Panc1 (cell line): ENCODE results near the gene BRD4. TPM values are rescaled to one million over a fixed set of nuclear protein-coding genes. Genes with fewer than 3 reads are reported as not detected.

Experiments
- ATAC-seq: fragments of 200-7000 bp; cut with Tn5 transposase; 2 replicates; pipeline ENCODE4 v1.9.1; 2020; ENCODE audit warnings: mild to moderate bottlenecking, moderate library complexity
- BruUV-seq: library from RNA; stranded (reverse); fragments of 400-500 nt; replicated peaks from 2 replicates; lab custom pipeline; 2021; lab: Mats Ljungman, UMichigan
- CTCF ChIA-PET: fragments of 300-600 bp; sonication (Branson Sonifier 250); formaldehyde crosslinking; loops from one replicate; lab custom pipeline; 2022; ENCODE audit warnings: antibody characterized with exemption; lab: Charles Lee
- POLR2A ChIA-PET: fragments of 300-600 bp; sonication (Branson Sonifier 250); formaldehyde crosslinking; loops from one replicate; lab custom pipeline; 2022; ENCODE audit warnings: antibody characterized with exemption; lab: Charles Lee
- DNase-seq: peaks from one replicate; pipeline ENCODE4 v3.0.0-alpha.2; 2010; ENCODE audit warnings: low read depth, low spot score
- H3K27ac ChIP-seq: 2 replicates; pipeline ENCODE4 v1.5.1; 2011; ENCODE audit warnings: mild to moderate bottlenecking, low read length, inconsistent platforms
- H3K27me3 ChIP-seq: fragments of 200-500 bp; sonication (Bioruptor generic); 2 replicates; pipeline ENCODE4 v1.6.0; 2014; ENCODE audit warnings: low read length, inconsistent platforms; ENCODE audit not compliant: control insufficient read depth, insufficient read depth
- H3K36me3 ChIP-seq: fragments of 200-500 bp; sonication (Bioruptor generic); 2 replicates; pipeline ENCODE4 v1.5.1; 2014; ENCODE audit warnings: inconsistent platforms, mild to moderate bottlenecking, low read length, moderate library complexity; ENCODE audit not compliant: control insufficient read depth, insufficient read depth
- H3K4me1 ChIP-seq: 2 replicates; pipeline ENCODE4 v1.5.1; 2011; ENCODE audit warnings: inconsistent platforms, mild to moderate bottlenecking, low read length, moderate library complexity; ENCODE audit not compliant: control insufficient read depth, insufficient read depth
- H3K4me3 ChIP-seq, 2 experiments: 2 replicates each; pipeline ENCODE4 v1.5.1; 2011 to 2012; ENCODE audit warnings: low read depth in 2 of 2, low read length in 2 of 2, mild to moderate bottlenecking in 2 of 2, inconsistent platforms in 1 of 2, moderate library complexity in 1 of 2
- H3K9me3 ChIP-seq: fragments of 200-500 bp; sonication (Bioruptor generic); 2 replicates; pipeline ENCODE4 v1.5.1; 2014; ENCODE audit warnings: low read depth, mild to moderate bottlenecking, inconsistent platforms, low read length, moderate library complexity; ENCODE audit not compliant: control insufficient read depth, insufficient read depth
- POLR2AphosphoS5 ChIP-seq: IDR thresholded peaks from 2 replicates; pipeline ENCODE4 v1.6.1; 2012; ENCODE audit warnings: mild to moderate bottlenecking, low read depth, low read length, moderate library complexity
- REST ChIP-seq, 2 experiments: IDR thresholded peaks; 2 replicates each; pipeline ENCODE4 v1.6.1; 2011 to 2012; ENCODE audit warnings: low read depth in 2 of 2, control low read depth in 1 of 2, low read length in 1 of 2, mild to moderate bottlenecking in 1 of 2, moderate library complexity in 1 of 2; ENCODE audit not compliant: insufficient read depth in 1 of 2
- SIN3A ChIP-seq: IDR thresholded peaks from 2 replicates; pipeline ENCODE4 v1.6.1; 2012; ENCODE audit warnings: low read depth, mild to moderate bottlenecking, low read length, moderate library complexity, borderline replicate concordance; ENCODE audit not compliant: insufficient read depth
- TCF7L2 ChIP-seq: IDR thresholded peaks from 2 replicates; pipeline ENCODE4 v1.6.1; 2011; ENCODE audit warnings: mild to moderate bottlenecking, low read depth, low read length, inconsistent platforms
- in situ Hi-C: cut with HindIII; loops from 2 replicates; pipeline ENCODE4 v1.10.0; 2016; ENCODE audit warnings: low sequenced_read_pairs, low pct_unique_long_range_greater_than_20kb
- intact Hi-C: fragments of 100-400 bp; cut with micrococcal nuclease; formaldehyde crosslinking; loops from one replicate; pipeline ENCODE4 v1.10.0; 2022; ENCODE audit not compliant: unreplicated experiment
- total RNA-seq: library from RNA; stranded (reverse); gene quantifications from one replicate; pipeline ENCODE4 v1.2.1, GENCODE V29; 2021; ENCODE audit not compliant: unreplicated experiment
- TF ChIP-seq, protein P1 (sequence below): fragments of 450-650 bp; IDR thresholded peaks from 2 replicates; pipeline ENCODE4 v1.5.1; 2017; ENCODE audit warnings: mild to moderate bottlenecking

Gene BRD4
- total RNA-seq, 1 experiment from 2014 or later = 102 TPM

DNA sequence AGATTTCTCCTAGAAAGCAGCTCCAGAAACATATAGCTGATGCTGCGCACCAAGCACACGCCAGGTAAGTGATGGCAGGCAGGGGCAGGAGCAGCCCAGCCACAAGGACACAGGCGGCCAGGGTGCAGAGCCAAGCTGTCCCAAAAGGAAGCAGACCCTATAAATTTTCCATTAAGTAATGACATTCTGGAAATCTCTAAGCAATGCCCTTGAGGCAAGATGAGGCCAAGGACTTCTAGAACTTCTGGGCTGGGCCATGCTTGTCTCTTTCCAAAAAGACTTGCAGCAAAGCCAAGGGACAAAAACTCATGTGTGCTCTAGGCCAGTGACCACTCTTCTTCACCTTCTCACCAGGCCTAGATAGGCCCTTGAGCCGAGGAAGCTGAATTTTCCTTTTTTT is 57.9 kb downstream of the BRD4 start:
- Histone ChIP-seq H3K36me3 (peaks cover under 1% of the 10 kb centered on the region; the same call in 1 of the 2 replicates), H3K9me3 (no peaks in the 10 kb centered on the region), H3K27me3 (no peaks in the 10 kb centered on the region), H3K4me3 (no peak overlapping the region), H3K27ac (no peak overlapping the region), H3K4me1 (peaks cover 14% of the 10 kb centered on the region; the same call in 1 of the 2 replicates)
- ATAC-seq (no peak), DNase-seq (no peak)
- in situ Hi-C loops (no loop called here), intact Hi-C loops (no loop called here)
- BruUV-seq = no TSS peak
- no peak for TF ChIP-seq TCF7L2
- no peak for TF ChIP-seq SIN3A
- TF ChIP-seq, protein P1, sequence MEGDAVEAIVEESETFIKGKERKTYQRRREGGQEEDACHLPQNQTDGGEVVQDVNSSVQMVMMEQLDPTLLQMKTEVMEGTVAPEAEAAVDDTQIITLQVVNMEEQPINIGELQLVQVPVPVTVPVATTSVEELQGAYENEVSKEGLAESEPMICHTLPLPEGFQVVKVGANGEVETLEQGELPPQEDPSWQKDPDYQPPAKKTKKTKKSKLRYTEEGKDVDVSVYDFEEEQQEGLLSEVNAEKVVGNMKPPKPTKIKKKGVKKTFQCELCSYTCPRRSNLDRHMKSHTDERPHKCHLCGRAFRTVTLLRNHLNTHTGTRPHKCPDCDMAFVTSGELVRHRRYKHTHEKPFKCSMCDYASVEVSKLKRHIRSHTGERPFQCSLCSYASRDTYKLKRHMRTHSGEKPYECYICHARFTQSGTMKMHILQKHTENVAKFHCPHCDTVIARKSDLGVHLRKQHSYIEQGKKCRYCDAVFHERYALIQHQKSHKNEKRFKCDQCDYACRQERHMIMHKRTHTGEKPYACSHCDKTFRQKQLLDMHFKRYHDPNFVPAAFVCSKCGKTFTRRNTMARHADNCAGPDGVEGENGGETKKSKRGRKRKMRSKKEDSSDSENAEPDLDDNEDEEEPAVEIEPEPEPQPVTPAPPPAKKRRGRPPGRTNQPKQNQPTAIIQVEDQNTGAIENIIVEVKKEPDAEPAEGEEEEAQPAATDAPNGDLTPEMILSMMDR = no peak
- no peak for TF ChIP-seq POLR2AphosphoS5
- no peak for TF ChIP-seq REST (IDR thresholded peaks at IDR 0.05; ENCODE audit: insufficient read depth in 1 of 2, low read depth in 2 of 2, low read length in 1 of 2)
- POLR2A ChIA-PET = no interaction called here
- CTCF ChIA-PET = no interaction called here

GRCh38 chr19:15269806-15270205 is 62.5 kb downstream of the BRD4 start:
- Histone ChIP-seq H3K4me1 (peaks cover 26% of the 10 kb centered on the region), H3K36me3 (peaks cover 2% of the 10 kb centered on the region; the same call in 1 of the 2 replicates), H3K27ac (no peak overlapping the region), H3K27me3 (no peaks in the 10 kb centered on the region), H3K9me3 (no peaks in the 10 kb centered on the region), H3K4me3 (no peak overlapping the region)
- DNase-seq = no peak
- intact Hi-C loops (no loop called here), in situ Hi-C loops (no loop called here)
- ChIA-PET CTCF (no interaction called here), POLR2A (no interaction called here)
- no TSS peak for BruUV-seq
- no peak for ATAC-seq
- no peak for TF ChIP-seq REST (IDR thresholded peaks at IDR 0.05; ENCODE audit: insufficient read depth in 1 of 2, low read depth in 2 of 2, low read length in 1 of 2)
- no peak for TF ChIP-seq SIN3A
- TF ChIP-seq TCF7L2 = no peak
- TF ChIP-seq, protein P1 = no peak
- no peak for TF ChIP-seq POLR2AphosphoS5
